GM20000 (cell line): ENCODE data around the gene FCER2.

ENCODE experiments used
- DNase-seq: peaks from one replicate; pipeline ENCODE4 v3.0.0; 2012; ENCODE audit warnings: low spot score
- CTCF ChIP-seq: IDR thresholded peaks from 2 replicates; pipeline ENCODE4 v1.5.1; 2012; ENCODE audit warnings: mild to moderate bottlenecking, control low read depth; ENCODE audit errors: extremely low read depth, missing control alignments

FCER2 gene

GRCh38 chr19:7698583-7698982 lies 3.3 kb downstream of the FCER2 start:
- DNase-seq, result no peak
- TF ChIP-seq CTCF, result no peak

- TF ChIP-seq CTCF, result no peak
- DNase-seq, result no peak
Measured at GRCh38 chr19:7697721-7698287, 4.1 kb downstream of the FCER2 start.

GRCh38 chr19:7694499-7694898 lies 7.4 kb downstream of the FCER2 start:
- DNase-seq, result no peak
- TF ChIP-seq CTCF, result no peak

GRCh38 chr19:7692417-7693088 lies 9.4 kb downstream of the FCER2 start:
- no peak for TF ChIP-seq CTCF
- DNase-seq, result no peak

- no peak for DNase-seq
Measured at GRCh38 chr19:7691497-7691896, 10.4 kb downstream of the FCER2 start.

GRCh38 chr19:7690779-7691258 lies 11.1 kb downstream of the FCER2 start:
- no peak for DNase-seq
- TF ChIP-seq CTCF, result no peak

More at GRCh38 chr19:7691497-7691896, 10.4 kb downstream of the FCER2 start:
- TF ChIP-seq CTCF, result no peak

- no peak for DNase-seq
- no peak for TF ChIP-seq CTCF
Measured at GRCh38 chr19:7689165-7689564, 12.8 kb downstream of the FCER2 start.
